GM12801 (cell line): Measurements from ENCODE around the gene KRT78.

ENCODE experiments used
- CTCF ChIP-seq: IDR thresholded peaks from one replicate; pipeline ENCODE4 v1.5.1; 2011; ENCODE audit warnings: control low read depth; ENCODE audit not compliant: insufficient read length; ENCODE audit errors: extremely low read depth

The KRT78 gene

DNA sequence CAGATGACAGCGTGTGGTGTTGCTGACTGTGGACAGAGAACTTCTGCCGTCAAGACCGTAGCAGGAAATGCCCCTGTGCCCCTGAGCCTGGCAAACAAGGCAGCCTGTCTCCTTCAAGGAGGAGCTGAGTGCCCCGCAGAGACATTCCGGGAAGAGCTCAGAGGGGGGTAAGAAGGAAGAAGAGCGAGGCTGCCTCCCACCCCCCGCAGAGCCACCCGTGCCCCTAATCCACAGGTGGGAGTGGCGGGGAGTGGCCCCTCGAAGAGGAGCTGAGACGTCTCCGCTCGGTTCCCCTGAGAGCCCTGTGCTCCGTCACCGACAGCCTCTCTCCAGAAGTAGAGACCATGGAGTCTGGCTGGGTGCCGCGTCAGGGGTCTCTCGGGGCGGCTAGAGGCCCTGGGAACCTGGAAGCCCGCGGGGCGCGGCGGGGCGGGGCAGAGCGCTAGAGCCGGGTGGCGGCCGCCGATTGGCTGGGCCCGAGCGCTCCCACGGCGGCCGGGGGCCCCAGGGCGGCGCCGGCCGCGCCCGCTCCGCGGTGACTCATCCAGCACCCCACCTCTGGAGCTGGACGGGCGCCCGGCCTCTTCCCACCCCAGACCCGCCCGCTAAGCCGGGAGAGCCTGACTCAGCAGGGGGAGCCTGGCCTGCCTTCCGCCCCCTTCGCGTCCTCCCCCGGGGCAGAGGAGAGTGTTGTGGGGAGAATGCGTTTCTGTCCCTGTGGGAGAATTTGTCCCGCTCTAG is 25.2 kb upstream of the KRT78 start:
- TF ChIP-seq CTCF = no peak

DNA sequence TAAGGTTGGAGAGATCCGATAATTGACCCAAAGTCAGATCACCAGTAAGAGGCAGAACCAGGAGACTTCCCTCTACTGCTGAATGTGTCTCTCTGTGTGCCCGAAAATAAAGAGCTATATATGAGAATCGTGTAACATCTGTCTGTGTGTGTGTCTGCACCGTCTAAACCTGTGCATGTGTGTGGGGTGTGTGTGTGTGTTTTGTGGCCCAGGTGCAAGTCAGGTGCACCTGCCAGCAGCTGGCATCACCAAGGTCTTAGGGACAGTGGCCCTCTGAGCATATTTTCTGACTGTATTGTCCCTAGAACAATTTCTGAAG is 24.7 kb upstream of the KRT78 start:
- no peak for TF ChIP-seq CTCF

GRCh38 chr12:52872644-52873389 is 24.0 kb upstream of the KRT78 start:
- no peak for TF ChIP-seq CTCF

DNA sequence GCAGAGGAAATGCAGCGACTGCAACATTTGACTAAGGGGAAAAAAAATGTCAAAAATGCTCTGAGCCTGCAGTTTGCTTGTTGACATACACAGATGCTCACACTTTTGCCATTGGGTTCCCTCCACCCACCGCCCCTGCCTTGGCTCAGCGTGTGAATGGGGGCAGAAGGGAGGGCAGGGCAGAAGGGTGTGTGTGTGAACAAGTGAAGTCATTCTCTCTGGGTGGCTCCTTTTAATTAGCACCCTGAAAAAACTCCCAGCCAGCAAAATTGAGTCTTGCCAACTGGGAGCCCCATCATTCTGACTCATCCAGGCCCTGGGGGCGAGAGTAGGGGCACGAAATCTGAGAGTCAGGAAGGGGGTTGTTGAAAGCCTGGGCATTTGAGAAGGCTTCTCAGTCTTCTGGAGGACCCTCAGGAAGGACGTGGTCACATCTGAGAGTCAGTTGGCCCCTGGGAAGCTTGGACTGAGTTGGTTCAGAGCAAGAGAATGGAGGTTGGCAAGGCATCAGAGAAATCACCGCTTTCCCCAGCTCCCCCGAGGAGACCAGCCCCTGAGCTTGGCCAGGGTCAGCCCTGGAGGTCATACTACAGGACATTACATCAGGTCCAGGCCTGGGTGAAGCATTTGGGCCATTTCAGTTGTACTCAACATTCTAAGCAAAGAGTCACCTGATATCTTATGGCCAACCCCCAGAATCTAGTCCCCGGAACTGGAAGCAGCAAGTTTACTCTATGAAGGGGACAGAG is 22.7 kb upstream of the KRT78 start:
- TF ChIP-seq CTCF = no peak

DNA sequence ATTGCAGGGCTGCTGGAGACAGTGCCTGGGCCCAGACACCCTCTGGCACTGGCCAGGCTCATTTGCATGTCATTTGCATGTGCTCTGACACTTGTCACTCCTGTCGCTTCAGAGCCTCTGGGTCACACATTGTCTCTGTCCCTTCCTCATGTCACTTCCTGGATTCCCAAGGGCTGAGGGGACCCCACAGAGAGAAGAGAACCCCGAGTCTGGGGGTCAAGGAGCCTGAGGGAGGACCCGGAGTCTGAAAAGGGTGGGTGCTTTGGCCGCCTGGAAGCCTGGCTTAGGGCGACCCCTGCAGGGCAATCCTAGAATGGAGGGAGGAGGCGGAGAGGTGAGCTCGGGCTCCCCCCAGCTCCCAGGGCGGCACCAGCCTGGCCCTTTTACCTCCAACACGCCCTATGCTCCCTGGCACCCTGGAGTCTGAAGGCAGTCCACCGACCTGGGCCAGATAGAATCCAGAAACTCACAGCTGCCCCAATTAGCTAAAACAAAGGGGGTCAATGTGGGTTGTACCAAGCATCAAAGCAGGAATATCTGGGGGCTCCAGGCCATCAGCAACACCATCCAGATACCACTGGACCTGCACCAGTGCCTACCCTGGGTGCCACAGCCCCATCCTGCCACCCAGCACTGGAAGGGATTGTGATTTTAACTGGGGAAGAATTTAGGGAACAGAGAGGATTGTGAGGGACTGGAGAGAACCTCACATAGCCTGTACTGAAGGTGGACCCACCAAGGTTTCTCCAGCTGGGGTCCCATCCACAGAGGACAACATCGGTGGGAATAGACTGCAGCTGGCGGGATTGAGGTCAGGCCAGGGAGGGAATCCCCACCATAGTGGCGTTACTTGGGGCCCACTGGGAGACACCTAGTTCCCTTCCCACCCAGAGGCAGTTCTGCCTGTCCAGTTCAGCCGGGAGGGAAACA is 21.8 kb upstream of the KRT78 start:
- TF ChIP-seq CTCF = no peak

DNA sequence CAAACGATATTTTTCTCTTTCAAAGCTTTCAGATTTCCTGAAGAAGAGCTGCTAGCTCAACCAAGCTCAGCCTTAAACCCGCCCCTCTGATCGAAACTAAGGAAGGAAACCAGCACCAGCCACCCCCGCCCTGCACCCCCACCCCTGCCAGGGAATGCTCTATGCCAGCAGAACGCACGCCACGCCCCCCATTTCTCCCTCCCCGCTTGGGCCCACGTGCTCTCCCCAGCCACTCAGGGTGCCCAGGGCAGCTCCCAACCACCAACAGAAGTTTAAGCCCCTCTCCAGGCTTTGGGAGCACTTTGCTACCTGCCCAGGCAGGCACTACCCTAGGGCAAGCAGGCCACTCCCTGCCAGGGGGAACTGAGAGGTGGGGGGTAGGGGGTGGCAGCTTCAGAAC is 18.8 kb upstream of the KRT78 start:
- TF ChIP-seq CTCF = no peak
